Activated CD8-positive, alpha-beta memory T cell treated with anti-CD3 and anti-CD28 coated beads, Interleukin-2, amount 10 ng/mL, durations not matched to agents 7 days and 5 days (primary cell): Measurements from ENCODE around the gene EPYC. TPM values are rescaled to one million over a fixed set of nuclear protein-coding genes. Genes with fewer than 3 reads are reported as not detected.

ENCODE experiments used
- ATAC-seq: fragments of 150-1000 bp; cut with Tn5 transposase; one replicate; pipeline ENCODE4 v1.10.0; 2021; ENCODE audit warnings: moderate library complexity
- CTCF ChIA-PET: fragments of 350-600 bp; sonication (Branson Sonifier 250); formaldehyde crosslinking; loops from one replicate; lab custom pipeline; 2021; ENCODE audit warnings: antibody characterized with exemption; lab: Charles Lee
- DNase-seq: peaks from one replicate; pipeline ENCODE4 v3.0.0-alpha.2; 2020
- H3K27ac Mint-ChIP-seq: one replicate; pipeline ENCODE4 v1.8.0; 2021; ENCODE audit warnings: mild to moderate bottlenecking, mixed read lengths
- H3K27me3 Mint-ChIP-seq: one replicate; pipeline ENCODE4 v1.8.0; 2021; ENCODE audit warnings: mixed read lengths
- H3K36me3 Mint-ChIP-seq: one replicate; pipeline ENCODE4 v1.8.0; 2021; ENCODE audit warnings: mild to moderate bottlenecking, mixed read lengths
- H3K4me1 Mint-ChIP-seq: one replicate; pipeline ENCODE4 v1.8.0; 2021; ENCODE audit warnings: mixed read lengths
- H3K4me3 Mint-ChIP-seq: one replicate; pipeline ENCODE4 v1.8.0; 2021; ENCODE audit warnings: mild to moderate bottlenecking, moderate library complexity, mixed read lengths
- H3K9me3 Mint-ChIP-seq: one replicate; pipeline ENCODE4 v1.8.0; 2022; ENCODE audit warnings: low read depth, mixed read lengths
- total RNA-seq, 2 experiments: library from RNA; stranded (reverse); gene quantifications; one replicate each; pipeline ENCODE4 v1.2.3, GENCODE V29; 2021

The EPYC gene
- total RNA-seq, 2 experiments from 2014 or later, result not detected

DNA sequence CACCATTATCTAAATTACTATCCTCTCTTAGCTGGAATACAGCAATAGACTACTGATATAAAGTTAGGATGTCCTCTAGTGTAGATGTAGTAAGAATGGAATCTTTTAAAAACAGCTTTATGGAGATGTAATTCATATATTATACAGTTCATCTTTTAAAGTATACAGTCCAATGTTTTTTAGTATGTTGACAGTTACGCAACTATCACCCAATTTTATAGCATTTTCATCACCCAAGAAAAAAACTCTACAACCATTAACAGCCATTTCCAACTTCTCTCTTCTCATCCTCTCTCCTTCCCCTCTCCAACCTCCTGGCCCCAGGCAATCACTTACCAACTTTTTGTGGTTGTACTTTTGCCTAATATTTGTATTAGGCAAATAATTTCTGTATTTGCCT lies 22.6 kb downstream of the EPYC start:
- ATAC-seq (no peak), DNase-seq (no peak)
- CTCF ChIA-PET, result no interaction called here
- Mint-ChIP-seq H3K4me1 (no peaks in the 10 kb centered on the region), H3K9me3 (no peaks in the 10 kb centered on the region), H3K27ac (no peak overlapping the region), H3K27me3 (peaks cover 5% of the 10 kb centered on the region), H3K36me3 (no peaks in the 10 kb centered on the region), H3K4me3 (no peak overlapping the region)

- CTCF ChIA-PET, result interaction anchor here (4.1 kb wide), 1 partner anchor 129 kb away, joined by 30 read pairs; no protein-coding TSS in a partner anchor
- H3K4me3 Mint-ChIP-seq, result no peak overlapping the region
- H3K4me1 Mint-ChIP-seq, result no peaks in the 10 kb centered on the region
- H3K27ac Mint-ChIP-seq, result no peak overlapping the region
- ATAC-seq (no peak), DNase-seq (no peak)
- H3K9me3 Mint-ChIP-seq, result no peaks in the 10 kb centered on the region
- H3K36me3 Mint-ChIP-seq, result no peaks in the 10 kb centered on the region
- H3K27me3 Mint-ChIP-seq, result peaks cover 11% of the 10 kb centered on the region
Measured at GRCh38 chr12:90979951-90980350, 24.8 kb downstream of the EPYC start.

- Mint-ChIP-seq H3K27ac (no peak overlapping the region), H3K9me3 (no peaks in the 10 kb centered on the region), H3K4me1 (no peaks in the 10 kb centered on the region), H3K4me3 (no peak overlapping the region), H3K36me3 (no peaks in the 10 kb centered on the region), H3K27me3 (peaks cover 15% of the 10 kb centered on the region)
- CTCF ChIA-PET, result interaction anchor here (0.7 to 4.1 kb wide), 3 partner anchors 20 to 352 kb away, joined by 3 to 30 read pairs (median 5); no protein-coding TSS in a partner anchor
- ATAC-seq (no peak), DNase-seq (no peak)
Measured at GRCh38 chr12:90979019-90979418, 25.8 kb downstream of the EPYC start.

DNA sequence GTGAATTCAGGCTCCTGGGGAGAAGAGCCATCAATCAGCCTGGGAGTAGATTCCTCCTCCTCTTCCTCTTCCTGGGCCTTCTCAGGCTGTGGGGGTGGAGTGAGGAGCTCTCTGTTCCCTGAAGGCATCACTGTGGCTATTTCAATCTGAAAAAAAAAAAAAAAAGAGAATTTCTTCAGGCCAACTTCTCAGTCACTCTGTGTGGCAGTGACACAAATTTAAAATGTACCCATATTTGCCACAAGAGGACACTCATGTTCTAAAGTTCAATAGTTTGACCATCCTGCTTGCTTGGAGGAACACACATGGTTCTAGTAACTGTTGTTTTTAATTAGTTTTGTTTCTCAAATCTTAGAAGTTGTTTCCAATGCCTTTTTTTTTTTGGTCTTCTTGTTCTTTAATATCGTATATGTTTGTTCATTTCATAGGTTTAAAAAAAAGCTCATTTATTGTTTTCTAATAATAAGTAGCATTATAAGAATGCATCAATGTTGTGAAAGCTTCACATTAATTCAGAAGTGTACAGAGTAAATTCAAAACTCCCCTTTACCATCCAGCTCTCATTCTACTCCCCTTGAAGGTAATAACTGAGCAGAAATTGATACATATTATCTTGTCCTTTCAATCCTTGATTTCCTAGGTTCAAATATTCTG lies 26.5 kb downstream of the EPYC start:
- no peak overlapping the region for H3K27ac Mint-ChIP-seq
- ATAC-seq, result peak; percentile 51
- CTCF ChIA-PET, result interaction anchor here (0.7 to 4.1 kb wide), 5 partner anchors 8 to 353 kb away, joined by 3 to 30 read pairs (median 3); no protein-coding TSS in a partner anchor

GRCh38 chr12:90977224-90977623 lies 27.5 kb downstream of the EPYC start:
- Mint-ChIP-seq H3K9me3 (no peaks in the 10 kb centered on the region), H3K4me1 (no peaks in the 10 kb centered on the region), H3K36me3 (no peaks in the 10 kb centered on the region), H3K27ac (no peak overlapping the region), H3K27me3 (peaks cover 15% of the 10 kb centered on the region), H3K4me3 (no peak overlapping the region)
- DNase-seq (no peak), ATAC-seq (no peak)
- CTCF ChIA-PET, result interaction anchor here (1.5 to 4.1 kb wide), 3 partner anchors 18 to 351 kb away, joined by 3 to 30 read pairs (median 5); no protein-coding TSS in a partner anchor

More for the DNA sequence above, 26.5 kb downstream of the EPYC start:
- no peak for DNase-seq
- Mint-ChIP-seq H3K9me3 (no peaks in the 10 kb centered on the region), H3K27me3 (peaks cover 15% of the 10 kb centered on the region), H3K4me1 (no peaks in the 10 kb centered on the region), H3K36me3 (no peaks in the 10 kb centered on the region), H3K4me3 (no peak overlapping the region)

- Mint-ChIP-seq H3K9me3 (no peaks in the 10 kb centered on the region), H3K4me3 (no peak overlapping the region), H3K27ac (no peak overlapping the region), H3K36me3 (no peaks in the 10 kb centered on the region), H3K27me3 (peaks cover 10% of the 10 kb centered on the region), H3K4me1 (no peaks in the 10 kb centered on the region)
- ATAC-seq (no peak), DNase-seq (no peak)
- CTCF ChIA-PET, result no interaction called here
Measured at GRCh38 chr12:90974286-90974685, 30.5 kb downstream of the EPYC start.

DNA sequence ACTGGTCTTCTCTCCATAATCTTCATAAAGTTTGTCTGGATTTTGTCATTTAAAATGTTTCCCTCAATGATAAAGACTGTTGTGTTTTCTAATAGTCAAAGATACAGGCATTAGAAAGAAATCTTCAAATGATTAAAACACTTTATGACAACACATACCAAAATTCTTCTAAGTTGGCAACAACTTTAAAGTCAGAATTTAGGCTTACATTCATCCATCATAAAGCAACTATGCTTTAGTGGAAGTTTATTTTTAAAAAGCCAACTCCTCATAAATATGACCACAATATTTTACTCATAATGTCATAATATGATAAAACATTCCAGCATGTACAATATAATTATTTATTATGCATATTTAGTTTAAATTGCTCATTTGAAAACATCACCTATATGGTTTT lies 32.5 kb downstream of the EPYC start:
- no peak for ATAC-seq
- Mint-ChIP-seq H3K9me3 (no peaks in the 10 kb centered on the region), H3K27ac (no peak overlapping the region), H3K27me3 (peaks cover 13% of the 10 kb centered on the region), H3K4me3 (no peak overlapping the region), H3K36me3 (no peaks in the 10 kb centered on the region), H3K4me1 (no peaks in the 10 kb centered on the region)
- CTCF ChIA-PET, result no interaction called here
- no peak for DNase-seq

DNA sequence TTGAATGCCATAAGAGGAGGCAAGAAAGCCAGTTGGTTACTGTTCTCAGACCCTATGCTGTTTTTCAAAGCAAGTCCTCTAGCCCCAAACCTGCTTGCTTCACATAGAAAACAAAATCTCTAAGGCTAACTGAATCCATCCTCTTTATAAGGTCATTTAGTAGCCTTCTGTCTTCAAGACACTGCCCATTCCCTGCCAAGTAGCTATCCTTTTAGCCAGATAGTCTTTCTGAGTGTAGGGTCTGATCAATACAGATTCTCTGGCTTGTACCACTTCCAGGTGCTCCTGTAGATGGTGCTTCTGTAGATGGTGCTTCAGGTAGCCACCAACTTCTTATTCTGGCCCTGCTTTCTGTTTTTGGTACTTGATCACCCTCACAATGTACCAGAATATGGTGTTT lies 33.9 kb downstream of the EPYC start:
- Mint-ChIP-seq H3K27me3 (peaks cover 9% of the 10 kb centered on the region), H3K27ac (no peak overlapping the region), H3K4me3 (no peak overlapping the region), H3K36me3 (no peaks in the 10 kb centered on the region), H3K9me3 (no peaks in the 10 kb centered on the region), H3K4me1 (no peaks in the 10 kb centered on the region)
- no peak for ATAC-seq
- no peak for DNase-seq
- CTCF ChIA-PET, result no interaction called here

DNA sequence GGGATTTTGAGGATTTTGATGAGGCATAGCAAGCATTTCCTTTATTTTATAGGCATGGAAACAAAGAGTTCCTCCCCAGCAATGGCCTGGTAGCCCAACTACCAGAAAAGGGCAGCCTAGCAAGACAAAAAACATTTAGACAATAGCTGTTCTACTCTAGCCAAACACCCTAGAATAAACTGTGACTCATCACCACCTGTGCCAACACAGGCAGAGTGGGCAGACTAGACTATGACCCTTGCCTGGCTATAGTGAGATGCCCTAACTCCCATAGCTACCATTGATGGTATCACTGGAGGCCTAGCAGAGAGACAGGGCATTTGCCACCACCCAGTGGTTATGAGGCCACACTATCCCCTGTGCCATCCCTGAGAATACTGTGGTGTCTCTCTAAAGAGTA lies 34.3 kb downstream of the EPYC start:
- CTCF ChIA-PET, result interaction anchor here (0.8 kb wide), 1 partner anchor 8 kb away, joined by 3 read pairs; no protein-coding TSS in a partner anchor
- H3K9me3 Mint-ChIP-seq, result no peaks in the 10 kb centered on the region
- H3K36me3 Mint-ChIP-seq, result no peaks in the 10 kb centered on the region
- H3K27me3 Mint-ChIP-seq, result peaks cover 9% of the 10 kb centered on the region
- H3K4me3 Mint-ChIP-seq, result no peak overlapping the region
- no peak overlapping the region for H3K27ac Mint-ChIP-seq
- H3K4me1 Mint-ChIP-seq, result no peaks in the 10 kb centered on the region
- no peak for DNase-seq
- ATAC-seq, result no peak

DNA sequence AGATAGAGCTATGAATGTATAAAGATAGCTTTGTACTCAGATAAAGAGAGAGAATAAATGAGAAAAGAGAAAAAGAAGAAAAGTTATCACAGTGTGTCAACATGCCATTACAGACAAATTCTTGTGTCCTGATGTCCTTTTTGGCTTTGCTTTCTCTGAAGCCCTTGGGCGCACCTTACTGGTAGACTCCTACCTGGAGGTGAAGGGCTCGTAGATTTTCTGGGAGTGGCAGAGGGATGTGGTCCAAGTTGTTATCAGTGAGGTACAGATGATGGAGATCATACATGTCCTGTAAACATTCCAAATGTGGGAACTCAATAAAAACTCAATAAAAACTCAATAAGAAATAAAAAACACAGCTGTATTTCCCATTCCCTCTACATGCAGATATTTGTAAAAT lies 34.9 kb downstream of the EPYC start:
- CTCF ChIA-PET, result interaction anchor here (0.8 kb wide), 1 partner anchor 8 kb away, joined by 3 read pairs; no protein-coding TSS in a partner anchor
- peaks cover 9% of the 10 kb centered on the region for H3K27me3 Mint-ChIP-seq
- H3K27ac Mint-ChIP-seq, result no peak overlapping the region
- no peaks in the 10 kb centered on the region for H3K9me3 Mint-ChIP-seq
- ATAC-seq, result no peak
- H3K36me3 Mint-ChIP-seq, result no peaks in the 10 kb centered on the region
- no peak for DNase-seq
- H3K4me3 Mint-ChIP-seq, result no peak overlapping the region
- H3K4me1 Mint-ChIP-seq, result no peaks in the 10 kb centered on the region

GRCh38 chr12:90969346-90969745 lies 35.4 kb downstream of the EPYC start:
- H3K27ac Mint-ChIP-seq, result no peak overlapping the region
- no peaks in the 10 kb centered on the region for H3K9me3 Mint-ChIP-seq
- H3K36me3 Mint-ChIP-seq, result no peaks in the 10 kb centered on the region
- no peaks in the 10 kb centered on the region for H3K4me1 Mint-ChIP-seq
- no peak for ATAC-seq
- peaks cover 7% of the 10 kb centered on the region for H3K27me3 Mint-ChIP-seq
- CTCF ChIA-PET, result no interaction called here
- no peak for DNase-seq
- H3K4me3 Mint-ChIP-seq, result no peak overlapping the region

- ATAC-seq (no peak), DNase-seq (no peak)
- Mint-ChIP-seq H3K27ac (no peak overlapping the region), H3K36me3 (no peaks in the 10 kb centered on the region), H3K4me3 (no peak overlapping the region), H3K27me3 (peaks cover 7% of the 10 kb centered on the region), H3K4me1 (no peaks in the 10 kb centered on the region), H3K9me3 (no peaks in the 10 kb centered on the region)
- CTCF ChIA-PET, result no interaction called here
Measured at GRCh38 chr12:90965204-90965603, 39.6 kb downstream of the EPYC start.

DNA sequence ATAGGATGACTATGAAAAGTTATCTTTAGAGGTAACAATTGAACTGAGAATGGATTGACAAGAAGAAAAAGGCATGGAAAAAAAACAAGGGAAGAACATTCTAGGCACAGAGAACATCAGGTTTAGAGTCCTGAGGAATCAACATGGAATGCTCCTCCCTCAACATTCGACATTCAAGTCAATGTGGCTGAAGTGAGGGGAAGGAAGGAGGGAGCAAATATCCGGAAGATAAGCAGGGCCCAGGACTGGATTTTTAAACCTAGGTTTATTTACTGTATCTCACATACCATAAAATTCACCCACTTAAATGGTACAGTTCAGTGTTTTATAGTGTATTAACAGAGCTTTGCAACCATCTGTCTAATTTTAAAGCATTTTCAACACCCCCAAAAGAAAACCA lies 40.2 kb downstream of the EPYC start:
- DNase-seq (no peak), ATAC-seq (no peak)
- no peak overlapping the region for H3K27ac Mint-ChIP-seq
- no peaks in the 10 kb centered on the region for H3K9me3 Mint-ChIP-seq
- CTCF ChIA-PET, result interaction anchor here (0.8 kb wide), 1 partner anchor 14 kb away, joined by 3 read pairs; no protein-coding TSS in a partner anchor
- H3K27me3 Mint-ChIP-seq, result peaks cover 7% of the 10 kb centered on the region
- H3K36me3 Mint-ChIP-seq, result no peaks in the 10 kb centered on the region
- no peak overlapping the region for H3K4me3 Mint-ChIP-seq
- no peaks in the 10 kb centered on the region for H3K4me1 Mint-ChIP-seq

GRCh38 chr12:90963946-90964345 lies 40.8 kb downstream of the EPYC start:
- no peak for ATAC-seq
- no peak overlapping the region for H3K27ac Mint-ChIP-seq
- CTCF ChIA-PET, result interaction anchor here (0.8 kb wide), 1 partner anchor 13 kb away, joined by 3 read pairs; no protein-coding TSS in a partner anchor
- H3K27me3 Mint-ChIP-seq, result peaks cover 7% of the 10 kb centered on the region
- H3K4me3 Mint-ChIP-seq, result no peak overlapping the region
- H3K4me1 Mint-ChIP-seq, result no peaks in the 10 kb centered on the region
- no peak for DNase-seq
- H3K9me3 Mint-ChIP-seq, result no peaks in the 10 kb centered on the region
- H3K36me3 Mint-ChIP-seq, result no peaks in the 10 kb centered on the region
